A673 (cell line): ENCODE data around the gene PDCD11.

Source experiments
- EZH2 ChIP-seq: fragments of 200-600 bp; sonication (generic); IDR thresholded peaks from 2 replicates; pipeline ENCODE4 v1.6.1; 2017; ENCODE audit warnings: borderline replicate concordance, low read depth, mild to moderate bottlenecking, mixed read lengths, antibody characterized with exemption, low read length; ENCODE audit not compliant: poor library complexity, severe bottlenecking
- TF ChIP-seq, protein P1 (sequence below): fragments of 300-800, 200-600 bp; sonication (generic); conservative IDR thresholded peaks from 2 replicates; pipeline ENCODE4 v1.5.1; 2017; ENCODE audit warnings: low read depth, mild to moderate bottlenecking, antibody characterized with exemption, low read length, moderate library complexity, mixed read lengths

DNA sequence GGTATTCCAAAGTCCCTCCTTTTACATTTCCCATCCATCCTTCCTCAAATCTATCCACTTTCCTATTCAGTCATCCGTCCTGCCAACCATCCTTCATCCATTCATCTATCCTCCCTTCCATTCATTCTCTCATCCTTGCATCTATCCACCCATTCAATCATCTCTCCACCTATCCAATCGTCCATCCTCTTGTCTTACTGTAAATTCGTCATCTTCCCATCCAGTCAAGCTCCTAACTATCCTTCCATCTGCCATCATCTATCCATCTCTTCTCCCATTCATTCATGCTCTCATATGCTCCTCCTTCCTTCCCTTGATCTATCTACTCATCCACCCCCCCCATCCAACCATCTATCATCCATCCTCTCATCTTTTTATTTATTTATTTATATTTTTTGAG is 77.7 kb downstream of the PDCD11 start:
- TF ChIP-seq, protein P1, sequence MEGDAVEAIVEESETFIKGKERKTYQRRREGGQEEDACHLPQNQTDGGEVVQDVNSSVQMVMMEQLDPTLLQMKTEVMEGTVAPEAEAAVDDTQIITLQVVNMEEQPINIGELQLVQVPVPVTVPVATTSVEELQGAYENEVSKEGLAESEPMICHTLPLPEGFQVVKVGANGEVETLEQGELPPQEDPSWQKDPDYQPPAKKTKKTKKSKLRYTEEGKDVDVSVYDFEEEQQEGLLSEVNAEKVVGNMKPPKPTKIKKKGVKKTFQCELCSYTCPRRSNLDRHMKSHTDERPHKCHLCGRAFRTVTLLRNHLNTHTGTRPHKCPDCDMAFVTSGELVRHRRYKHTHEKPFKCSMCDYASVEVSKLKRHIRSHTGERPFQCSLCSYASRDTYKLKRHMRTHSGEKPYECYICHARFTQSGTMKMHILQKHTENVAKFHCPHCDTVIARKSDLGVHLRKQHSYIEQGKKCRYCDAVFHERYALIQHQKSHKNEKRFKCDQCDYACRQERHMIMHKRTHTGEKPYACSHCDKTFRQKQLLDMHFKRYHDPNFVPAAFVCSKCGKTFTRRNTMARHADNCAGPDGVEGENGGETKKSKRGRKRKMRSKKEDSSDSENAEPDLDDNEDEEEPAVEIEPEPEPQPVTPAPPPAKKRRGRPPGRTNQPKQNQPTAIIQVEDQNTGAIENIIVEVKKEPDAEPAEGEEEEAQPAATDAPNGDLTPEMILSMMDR, result no peak
- TF ChIP-seq EZH2, result no peak
